ENCODE measurements around the gene SLC1A1.
A peak's percentile ranks its signal among the peaks of the same experiment; 100 is the strongest.
"Not testable (repeated sequence)": the region's sequence is repeated elsewhere in the genome, so short reads cannot be mapped to it uniquely, and the experiment has no call there.

The SLC1A1 gene

GRCh38 chr9:4510546-4511322, 20.5 kb downstream of the SLC1A1 start:
- no peak for TF ChIP-seq CTCF (conservative IDR thresholded peaks at IDR 0.05)
- H3K27ac ChIP-seq = peak overlapping the region; percentile 17; the same call in 1 of the 2 replicates

GRCh38 chr9:4514252-4515128, 24.2 kb downstream of the SLC1A1 start:
- H3K27ac ChIP-seq = no peak overlapping the region
- TF ChIP-seq CTCF (conservative IDR thresholded peaks at IDR 0.05) = no peak

GRCh38 chr9:4515958-4516375, 25.7 kb downstream of the SLC1A1 start:
- no peak overlapping the region for H3K27ac ChIP-seq
- TF ChIP-seq CTCF (conservative IDR thresholded peaks at IDR 0.05) = no peak

- H3K27ac ChIP-seq = no peak overlapping the region
- TF ChIP-seq CTCF (conservative IDR thresholded peaks at IDR 0.05) = no peak
Measured at GRCh38 chr9:4517274-4517673, 27.0 kb downstream of the SLC1A1 start.

- no peak for TF ChIP-seq CTCF (conservative IDR thresholded peaks at IDR 0.05)
Measured at GRCh38 chr9:4519604-4520003, 29.3 kb downstream of the SLC1A1 start.

GRCh38 chr9:4520055-4520454, 29.8 kb downstream of the SLC1A1 start:
- H3K27ac ChIP-seq = no peak overlapping the region
- TF ChIP-seq CTCF (conservative IDR thresholded peaks at IDR 0.05) = no peak

More at GRCh38 chr9:4519604-4520003, 29.3 kb downstream of the SLC1A1 start:
- no peak overlapping the region for H3K27ac ChIP-seq

- H3K27ac ChIP-seq = no peak overlapping the region
- no peak for TF ChIP-seq CTCF (conservative IDR thresholded peaks at IDR 0.05)
Measured at GRCh38 chr9:4530375-4530774, 40.1 kb downstream of the SLC1A1 start.

GRCh38 chr9:4530831-4531230, 40.6 kb downstream of the SLC1A1 start:
- not testable (repeated sequence) for H3K27ac ChIP-seq

GRCh38 chr9:4531355-4531754, 41.1 kb downstream of the SLC1A1 start:
- H3K27ac ChIP-seq = not testable (repeated sequence)

- H3K27ac ChIP-seq = not testable (repeated sequence)
Measured at GRCh38 chr9:4533881-4534280, 43.6 kb downstream of the SLC1A1 start.

- H3K27ac ChIP-seq = not testable (repeated sequence)
Measured at GRCh38 chr9:4536196-4536595, 45.9 kb downstream of the SLC1A1 start.
